ENCODE data around the gene PDIK1L.

The PDIK1L gene

DNA sequence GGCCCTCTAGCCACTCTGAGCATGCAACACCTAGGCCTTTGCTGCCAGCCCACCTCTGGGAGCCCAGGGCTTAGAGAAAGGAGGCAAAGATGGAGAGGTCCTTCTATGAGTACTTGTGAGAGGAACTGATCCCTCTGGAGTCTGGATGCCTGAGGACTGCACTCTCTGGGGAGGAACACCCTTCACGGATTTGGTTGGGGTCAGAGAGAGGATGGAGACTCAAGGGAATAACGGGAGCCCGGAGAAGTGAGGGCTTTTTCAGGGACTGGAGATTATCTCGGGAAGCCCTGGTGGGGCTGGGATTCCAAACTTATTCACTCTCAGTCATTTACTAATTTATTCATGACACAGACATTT is 57.6 kb downstream of the PDIK1L start:
- in situ Hi-C loops (cut with HindIII; ENCODE audit: low sequenced_read_pairs), result loop anchor here (5.0 kb wide), 1 partner anchor 68 kb away; no protein-coding TSS in a partner anchor

DNA sequence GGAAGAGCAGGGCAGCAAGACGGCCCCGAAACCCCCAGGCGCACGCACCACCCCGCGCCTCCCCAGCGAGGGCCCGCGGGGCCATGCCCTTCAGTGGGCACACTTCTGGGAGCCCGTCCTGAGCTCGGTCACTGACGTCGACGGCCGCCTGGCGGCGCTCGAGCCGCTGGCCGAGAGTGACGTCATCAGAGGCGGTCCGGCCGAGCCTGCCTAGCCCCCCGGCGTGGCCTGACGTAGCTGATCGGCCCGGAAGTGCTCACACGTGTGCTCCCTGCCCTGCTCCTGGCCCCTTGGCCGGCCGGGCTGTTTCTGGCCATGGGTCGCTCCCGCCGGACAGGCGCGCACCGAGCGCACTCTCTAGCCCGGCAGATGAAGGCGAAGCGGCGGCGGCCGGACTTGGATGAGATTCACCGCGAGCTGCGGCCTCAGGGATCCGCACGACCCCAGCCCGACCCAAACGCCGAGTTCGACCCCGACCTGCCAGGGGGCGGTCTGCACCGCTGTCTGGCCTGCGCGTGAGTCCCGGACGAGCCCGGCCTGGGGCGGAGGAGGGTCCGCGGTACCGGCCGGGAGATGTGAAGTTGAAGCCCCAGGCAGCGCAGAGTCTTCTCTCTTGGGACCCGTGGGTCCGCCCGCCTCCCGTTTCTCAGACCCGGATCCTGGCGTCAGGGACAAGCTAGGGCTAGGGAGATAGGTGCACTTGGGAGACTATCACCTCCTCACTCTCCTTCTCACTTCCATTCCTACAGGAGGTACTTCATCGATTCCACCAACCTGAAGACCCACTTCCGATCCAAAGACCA is 58.2 kb downstream of the PDIK1L start, which contains the start of gene ZNF593:
TSS of gene ZNF593 (plus strand) at position 240 of the 803 bp plus-strand sequence. CDS start at position 316, 76 bp downstream.
- in situ Hi-C loops (cut with HindIII; ENCODE audit: low sequenced_read_pairs), result loop anchor here (5.0 kb wide), 1 partner anchor 67 kb away; no protein-coding TSS in a partner anchor

DNA sequence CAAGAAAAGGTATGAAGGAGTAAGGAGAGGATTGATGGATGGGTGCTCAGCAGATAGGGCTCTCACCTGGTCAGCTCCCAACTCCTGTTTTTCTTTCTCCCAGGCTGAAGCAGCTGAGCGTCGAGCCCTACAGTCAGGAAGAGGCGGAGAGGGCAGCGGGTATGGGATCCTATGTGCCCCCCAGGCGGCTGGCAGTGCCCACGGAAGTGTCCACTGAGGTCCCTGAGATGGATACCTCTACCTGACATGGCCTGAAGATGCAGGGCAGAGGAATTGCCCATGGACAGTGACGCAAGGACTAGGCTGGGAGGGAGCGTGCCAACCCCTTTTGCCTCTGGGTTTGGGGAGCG is 58.8 kb downstream of the PDIK1L start:
- in situ Hi-C loops (cut with HindIII; ENCODE audit: low sequenced_read_pairs), result no loop called here

DNA sequence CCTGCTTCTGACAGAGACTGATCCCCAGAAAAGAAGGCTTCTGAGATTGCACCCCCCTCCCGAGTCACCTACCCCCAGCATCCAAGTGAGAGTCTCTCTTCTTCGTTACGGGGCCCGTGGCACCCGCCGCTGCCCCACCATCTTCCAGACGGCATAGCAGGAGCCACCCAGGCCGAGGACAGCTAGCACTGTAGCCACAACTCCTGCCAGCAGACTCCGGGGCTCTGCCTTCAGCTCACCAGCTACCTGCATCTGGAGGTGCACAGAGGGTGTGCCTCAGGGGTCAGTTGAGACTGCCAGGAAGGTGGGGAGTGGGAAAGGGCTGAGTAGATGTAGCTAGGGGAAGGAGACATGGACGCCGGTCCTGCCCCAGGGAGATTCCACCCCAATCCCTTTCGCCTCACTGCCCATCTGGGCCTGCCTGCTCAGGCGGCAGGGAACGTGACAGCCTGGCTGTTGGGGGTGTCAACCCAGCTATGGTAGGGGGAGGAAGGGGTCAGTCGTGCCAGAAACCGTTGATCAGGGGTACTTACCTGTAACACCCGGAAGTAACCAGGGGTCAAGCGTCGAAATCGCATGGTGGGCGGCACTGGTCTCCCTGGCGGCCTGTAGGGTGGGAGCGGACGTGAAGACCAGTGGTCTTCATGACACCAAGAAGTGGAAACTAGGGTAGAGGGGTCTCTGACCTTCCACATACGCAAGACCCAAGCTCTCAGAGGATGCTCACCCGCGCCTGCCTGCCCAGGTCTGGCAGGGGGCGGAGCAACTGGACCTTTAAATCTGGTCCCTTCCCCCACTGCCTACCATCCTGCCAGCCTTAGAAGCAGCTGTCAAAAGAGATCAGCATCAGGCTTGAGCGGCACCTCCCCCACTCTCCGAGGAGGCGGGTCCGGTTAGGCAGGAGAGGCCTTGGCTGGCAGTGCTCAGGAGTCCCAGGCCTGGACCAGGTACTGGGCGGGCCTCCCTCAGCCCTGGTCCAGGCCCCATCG is 59.8 kb downstream of the PDIK1L start, which contains the start of gene ZNF593OS:
TSS of gene ZNF593OS (minus strand) at position 749 of the 989 bp plus-strand sequence. CDS start at position 578, 171 bp downstream.
- in situ Hi-C loops (cut with HindIII; ENCODE audit: low sequenced_read_pairs), result no loop called here

Data from DLD1 (cell line).